IPS-18c (cell line): ENCODE results near the gene SLC35D1.
"Not testable (repeated sequence)": the region's sequence is repeated elsewhere in the genome, so short reads cannot be mapped to it uniquely, and the experiment has no call there.

Experiments
- H3K4me3 ChIP-seq: 2 replicates; pipeline ENCODE4 v1.7.0; 2013; ENCODE audit warnings: low read depth, mild to moderate bottlenecking, low read length, moderate library complexity; ENCODE audit not compliant: insufficient read depth
- H3K9me3 ChIP-seq: one replicate; pipeline ENCODE4 v1.6.1; 2013; ENCODE audit warnings: mild to moderate bottlenecking, low read length, moderate library complexity; ENCODE audit not compliant: control insufficient read depth, insufficient read depth

SLC35D1 gene

GRCh38 chr1:67053785-67054772 lies at the start of gene SLC35D1:
TSS of gene SLC35D1 (minus strand) at chr1:67054148. CDS start at chr1:67054013, 135 bp downstream.
- Histone ChIP-seq H3K9me3 (no peaks in the 10 kb centered on the region), H3K4me3 (peak within 1 kb of the TSS; percentile 85)

GRCh38 chr1:67103548-67103947 lies 49.6 kb upstream of the SLC35D1 start:
- no peak overlapping the region for H3K4me3 ChIP-seq
- no peaks in the 10 kb centered on the region for H3K9me3 ChIP-seq

GRCh38 chr1:67100833-67101232 lies 46.9 kb upstream of the SLC35D1 start:
- Histone ChIP-seq H3K9me3 (no peaks in the 10 kb centered on the region), H3K4me3 (no peak overlapping the region)

DNA sequence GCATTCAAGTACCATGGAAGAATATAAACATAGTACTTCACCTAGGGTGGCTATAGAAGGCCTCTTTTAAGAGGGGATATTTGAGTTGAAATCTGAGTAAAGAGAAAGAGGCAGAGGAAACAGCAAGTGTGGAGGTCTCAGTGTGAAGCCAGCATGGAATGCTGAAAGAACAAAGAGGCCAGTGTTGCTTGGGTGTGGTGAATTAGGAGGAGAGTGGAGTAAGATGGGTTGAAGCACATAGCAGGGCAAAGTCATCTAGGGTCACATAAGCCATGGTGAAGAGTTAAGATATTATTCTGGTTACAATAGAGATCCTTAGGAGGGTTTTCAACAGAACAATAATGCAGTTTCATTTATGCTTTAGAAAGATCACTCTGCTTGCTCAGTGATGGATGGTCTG lies 43.4 kb upstream of the SLC35D1 start:
- Histone ChIP-seq H3K9me3 (no peaks in the 10 kb centered on the region), H3K4me3 (no peak overlapping the region)

- Histone ChIP-seq H3K9me3 (no peaks in the 10 kb centered on the region), H3K4me3 (no peak overlapping the region)
Measured at GRCh38 chr1:67094191-67094590, 40.2 kb upstream of the SLC35D1 start.

GRCh38 chr1:67089685-67090208 lies 35.8 kb upstream of the SLC35D1 start:
- Histone ChIP-seq H3K4me3 (no peak overlapping the region; the same call in 1 of the 2 replicates), H3K9me3 (peaks cover 3% of the 10 kb centered on the region)

GRCh38 chr1:67088440-67088839 lies 34.5 kb upstream of the SLC35D1 start:
- Histone ChIP-seq H3K9me3 (peaks cover 3% of the 10 kb centered on the region), H3K4me3 (no peak overlapping the region)

DNA sequence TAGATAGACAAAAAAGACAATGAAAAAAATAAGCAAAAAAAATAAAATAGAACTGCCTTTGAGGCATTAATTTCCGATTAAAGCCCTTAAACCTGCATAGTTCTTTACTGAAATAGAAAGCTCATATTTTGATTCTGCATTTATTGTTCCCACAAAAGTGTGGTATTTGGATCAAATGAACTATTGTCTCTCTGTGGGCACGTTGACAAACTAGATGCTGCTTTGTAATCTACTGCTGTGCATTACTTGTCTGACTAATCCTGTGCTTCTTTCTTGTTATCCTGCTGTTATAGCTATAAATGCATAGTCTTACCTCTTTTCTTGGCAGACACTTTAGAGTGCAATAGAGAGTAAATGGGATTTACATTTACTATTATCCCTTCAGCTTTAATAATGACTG lies 31.4 kb upstream of the SLC35D1 start:
- Histone ChIP-seq H3K4me3 (no peak overlapping the region), H3K9me3 (peaks cover 3% of the 10 kb centered on the region)

- no peak overlapping the region for H3K4me3 ChIP-seq
Measured at GRCh38 chr1:67084765-67085318, 30.9 kb upstream of the SLC35D1 start.

GRCh38 chr1:67078291-67078690 lies 24.3 kb upstream of the SLC35D1 start:
- H3K4me3 ChIP-seq: no peak overlapping the region
- no peaks in the 10 kb centered on the region for H3K9me3 ChIP-seq

More at GRCh38 chr1:67084765-67085318, 30.9 kb upstream of the SLC35D1 start:
- H3K9me3 ChIP-seq: peaks cover 3% of the 10 kb centered on the region

- H3K4me3 ChIP-seq: no peak overlapping the region
- H3K9me3 ChIP-seq: no peaks in the 10 kb centered on the region
Measured at GRCh38 chr1:67077593-67077992, 23.6 kb upstream of the SLC35D1 start.

GRCh38 chr1:67072749-67073148 lies 18.8 kb upstream of the SLC35D1 start:
- Histone ChIP-seq H3K4me3 (no peak overlapping the region), H3K9me3 (peaks cover 4% of the 10 kb centered on the region)

DNA sequence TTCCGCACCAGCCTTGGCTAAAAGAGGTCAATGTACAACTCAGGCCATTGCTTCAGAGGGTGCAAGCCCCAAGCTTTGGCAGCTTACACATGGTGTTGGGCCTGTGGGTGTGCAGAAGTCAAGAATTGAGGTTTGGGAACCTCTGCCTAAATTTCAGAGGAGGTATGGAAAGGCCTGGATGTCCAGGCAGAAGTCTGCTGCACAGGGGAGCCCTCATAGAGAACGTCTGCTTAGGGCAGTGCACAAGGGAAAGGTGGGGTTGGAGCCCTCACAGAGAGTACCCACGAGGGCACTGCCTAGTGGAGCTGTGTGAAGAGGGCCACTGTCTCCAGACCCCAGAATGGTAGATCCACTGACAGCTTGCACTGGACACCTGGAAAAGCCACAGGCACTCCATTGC lies 13.7 kb upstream of the SLC35D1 start:
- not testable (repeated sequence) for H3K4me3 ChIP-seq, H3K9me3 ChIP-seq

- no peaks in the 10 kb centered on the region for H3K9me3 ChIP-seq
- H3K4me3 ChIP-seq: no peak overlapping the region
Measured at GRCh38 chr1:67062412-67062811, 8.5 kb upstream of the SLC35D1 start.

DNA sequence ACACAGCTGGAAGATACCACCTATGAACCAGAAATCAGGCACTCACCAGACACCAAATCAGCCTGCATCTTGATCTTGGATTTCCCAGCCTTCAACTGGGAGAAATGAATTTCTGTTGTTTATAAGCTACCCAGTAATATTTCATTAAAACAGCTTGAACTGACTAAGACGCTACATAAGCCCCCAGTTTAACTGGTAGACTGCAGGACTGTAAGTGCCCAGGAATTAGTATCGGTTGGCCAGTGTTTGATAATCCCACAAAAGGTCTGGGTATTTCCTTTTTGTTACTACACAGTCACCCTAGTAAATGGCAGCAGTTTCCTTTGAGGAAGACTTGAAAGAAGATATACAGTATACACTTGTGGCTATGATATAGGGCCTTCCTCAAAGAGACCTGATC lies 7.3 kb upstream of the SLC35D1 start:
- H3K9me3 ChIP-seq: no peaks in the 10 kb centered on the region
- no peak overlapping the region for H3K4me3 ChIP-seq

GRCh38 chr1:67060811-67061218 lies 6.9 kb upstream of the SLC35D1 start:
- H3K4me3 ChIP-seq: no peak overlapping the region
- no peaks in the 10 kb centered on the region for H3K9me3 ChIP-seq

GRCh38 chr1:67059346-67059745 lies 5.4 kb upstream of the SLC35D1 start:
- Histone ChIP-seq H3K9me3 (no peaks in the 10 kb centered on the region), H3K4me3 (no peak overlapping the region)

DNA sequence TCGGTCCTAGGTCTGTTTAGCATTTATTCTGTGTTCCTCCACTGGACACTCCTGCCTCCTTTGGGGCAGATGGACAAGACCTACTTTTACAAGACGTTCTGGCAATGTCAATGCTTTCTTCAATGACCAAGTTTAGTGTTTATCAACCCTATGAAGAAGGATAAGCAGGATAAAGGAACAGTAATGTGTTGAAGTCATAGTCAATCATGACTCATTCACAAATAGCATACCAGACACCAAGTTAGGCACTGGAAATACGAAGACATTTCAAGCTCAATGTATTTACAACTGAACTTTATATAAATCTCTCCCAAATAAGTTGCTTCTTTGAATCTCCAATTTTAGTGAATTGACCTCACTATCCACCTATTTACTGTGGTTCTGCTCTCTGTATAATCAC lies 4.8 kb upstream of the SLC35D1 start:
- Histone ChIP-seq H3K9me3 (no peaks in the 10 kb centered on the region), H3K4me3 (no peak overlapping the region)
